Gastrocnemius medialis (tissue), 4 donors: ENCODE results near the gene TFAP2C. TPM values are rescaled to one million over a fixed set of nuclear protein-coding genes. Genes with fewer than 3 reads are reported as not detected.

Source experiments
- ATAC-seq, 2 donors: fragments of 150-250 bp; one replicate each; pipeline ENCODE4 v1.9.1; 2016
- DNase-seq, 2 donors: peaks; one replicate each; pipeline ENCODE4 v3.0.0-alpha.2; 2019
- H3K27ac ChIP-seq, 4 donors: fragments of 200-600 bp; sonication (generic); 1 replicate in 1 of 4; 2 replicates in 3 of 4; pipeline ENCODE4 v1.5.1; 2016 to 2018; ENCODE audit warnings: mild to moderate bottlenecking in 2 of 4, moderate library complexity in 1 of 4
- H3K27me3 ChIP-seq, 3 donors: fragments of 200-600 bp; sonication (generic) in 2 of 3; 1 replicate in 1 of 3; 2 replicates in 2 of 3; pipeline versions ENCODE4 v1.5.1 to v1.6.0; 2016 to 2019; ENCODE audit warnings: mild to moderate bottlenecking in 1 of 3, moderate library complexity in 1 of 3
- H3K36me3 ChIP-seq, 2 donors: fragments of 200-600 bp; sonication (generic) in 1 of 2; one replicate each; pipeline ENCODE4 v1.5.1; 2017 to 2018
- H3K4me1 ChIP-seq, 2 donors: fragments of 200-600 bp; sonication (generic) in 1 of 2; one replicate each; pipeline ENCODE4 v1.5.1; 2016 to 2017; ENCODE audit warnings: mild to moderate bottlenecking in 2 of 2
- H3K4me3 ChIP-seq, 4 donors: fragments of 200-600 bp; sonication (generic) in 3 of 4; 1 replicate in 1 of 4; 2 replicates in 3 of 4; pipeline ENCODE4 v1.5.1; 2016 to 2019; ENCODE audit warnings: mild to moderate bottlenecking in 2 of 4
- H3K9me3 ChIP-seq, 3 donors: fragments of 200-600 bp; sonication (generic) in 2 of 3; 1 replicate in 1 of 3; 2 replicates in 2 of 3; pipeline ENCODE4 v1.5.1; 2016 to 2019
- CTCF ChIP-seq, 5 experiments: fragments of 450-650 bp in 3 of 5; fragments of 200-600 bp in 2 of 5; sonication (generic) in 2 of 5; IDR thresholded peaks in 4 of 5; conservative IDR thresholded peaks in 1 of 5; 1 replicate in 4 of 5; 2 replicates in 1 of 5; pipeline ENCODE4 v1.5.1; 2016 to 2019; ENCODE audit warnings: antibody characterized with exemption in 5 of 5, mild to moderate bottlenecking in 3 of 5, moderate library complexity in 3 of 5
- POLR2A ChIP-seq, 2 donors: fragments of 450-650 bp; IDR thresholded peaks; one replicate each; pipeline ENCODE4 v1.6.1; 2017; ENCODE audit warnings: antibody characterized with exemption in 2 of 2, mild to moderate bottlenecking in 2 of 2, moderate library complexity in 2 of 2
- in situ Hi-C, 4 donors: fragments of 200-750 bp; cut with MboI; loops; one replicate each; pipeline versions ENCODE4 v1.15.0 to v1.8.0; 2017; ENCODE audit warnings: low sequenced_read_pairs in 4 of 4
- intact Hi-C: fragments of 100-400 bp; cut with DNase I; formaldehyde crosslinking; loops from one replicate; pipeline ENCODE4 v1.15.1; 2023; ENCODE audit warnings: low total_unique reads
- total RNA-seq, 4 donors: library from RNA; depleted of rRNA; stranded (reverse); fragments of >200 nt; gene quantifications; one replicate each; pipeline versions ENCODE4 v1.1.0 to v1.2.3, GENCODE V29; 2016

Gene TFAP2C
- total RNA-seq, 4 donors from 2014 or later = 0.11 to 0.13 TPM; not detected in 2

DNA sequence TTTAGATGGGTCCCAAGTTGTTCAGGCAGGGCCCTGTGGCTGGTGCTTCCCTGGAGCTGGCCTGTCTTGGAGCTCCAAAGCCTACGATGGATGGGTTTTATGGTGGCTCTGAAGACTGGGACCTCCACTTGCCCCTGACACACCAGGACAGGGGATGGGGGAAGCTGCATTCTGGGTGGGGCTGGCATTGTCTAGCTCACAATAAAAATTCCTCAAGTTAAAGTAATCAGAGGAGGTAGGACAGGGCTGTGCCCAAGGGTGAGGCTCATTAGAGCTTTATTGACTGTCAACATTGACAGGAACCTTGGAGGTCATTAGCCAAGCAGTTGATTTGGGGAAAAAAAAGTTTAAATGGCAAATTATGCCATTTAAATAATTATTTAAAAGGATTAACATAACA is 35.7 kb downstream of the TFAP2C start:
- no peaks in the 10 kb centered on the region for H3K27me3 ChIP-seq
- no peak for DNase-seq
- H3K4me1 ChIP-seq = no peaks in the 10 kb centered on the region
- H3K4me3 ChIP-seq = no peak overlapping the region
- in situ Hi-C loops (no loop called here), intact Hi-C loops (no loop called here)
- no peaks in the 10 kb centered on the region for H3K36me3 ChIP-seq
- TF ChIP-seq CTCF (IDR thresholded peaks at IDR 0.05 in 4 of 5, conservative IDR thresholded peaks at IDR 0.05 in 1 of 5) (no peak), POLR2A (IDR thresholded peaks at IDR 0.05) (no peak)
- H3K9me3 ChIP-seq = no peaks in the 10 kb centered on the region
- ATAC-seq = no peak
- no peak overlapping the region for H3K27ac ChIP-seq

DNA sequence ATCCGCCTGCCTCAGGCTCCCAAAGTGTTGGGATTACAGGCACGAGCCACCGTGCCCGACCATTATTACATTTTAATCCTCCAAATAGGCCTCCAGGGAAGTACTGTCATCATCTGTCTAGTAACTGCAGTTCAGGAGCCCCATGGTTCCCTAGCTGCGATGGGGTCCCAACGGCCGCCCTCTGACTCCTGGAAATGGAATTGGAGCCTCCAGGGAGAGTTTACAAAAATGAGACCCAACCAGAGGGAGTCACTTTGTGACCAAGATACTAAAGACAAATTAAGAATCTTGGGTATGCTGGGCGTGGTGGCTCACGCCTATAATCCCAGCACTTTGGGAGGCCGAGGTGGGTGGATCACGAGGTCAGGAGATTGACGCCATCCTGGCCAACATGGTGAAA is 36.7 kb downstream of the TFAP2C start:
- Histone ChIP-seq H3K4me1 (no peaks in the 10 kb centered on the region), H3K36me3 (no peaks in the 10 kb centered on the region), H3K9me3 (no peaks in the 10 kb centered on the region), H3K27ac (no peak overlapping the region), H3K27me3 (no peaks in the 10 kb centered on the region), H3K4me3 (no peak overlapping the region)
- no peak for ATAC-seq
- intact Hi-C loops = no loop called here
- TF ChIP-seq POLR2A (IDR thresholded peaks at IDR 0.05) (no peak), CTCF (IDR thresholded peaks at IDR 0.05 in 4 of 5, conservative IDR thresholded peaks at IDR 0.05 in 1 of 5) (no peak)
- in situ Hi-C loops = no loop called here
- no peak for DNase-seq

DNA sequence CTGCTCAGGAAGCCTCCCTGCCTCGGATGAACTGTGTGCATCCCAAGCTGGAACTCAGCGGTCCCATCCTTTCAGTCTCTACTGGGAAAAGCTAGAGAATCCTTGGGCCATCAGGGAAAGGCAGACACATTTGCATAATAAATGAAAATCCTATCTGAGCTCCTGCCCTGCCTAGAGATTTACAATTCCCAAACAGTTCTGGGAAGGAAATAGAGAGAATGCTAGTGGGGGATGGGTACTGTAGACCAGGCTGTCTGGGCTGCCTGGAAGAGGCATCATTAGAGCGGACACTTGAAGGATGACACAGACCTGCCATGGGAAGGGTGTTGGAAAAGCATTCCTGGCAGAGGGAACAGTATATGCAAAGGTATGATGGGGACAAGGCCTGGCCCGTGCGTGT is 44.3 kb downstream of the TFAP2C start:
- no peaks in the 10 kb centered on the region for H3K4me1 ChIP-seq
- intact Hi-C loops = no loop called here
- H3K27ac ChIP-seq = no peak overlapping the region
- DNase-seq (no peak), ATAC-seq (no peak)
- in situ Hi-C loops = no loop called here
- H3K4me3 ChIP-seq = no peak overlapping the region
- H3K27me3 ChIP-seq = no peaks in the 10 kb centered on the region
- no peak for TF ChIP-seq POLR2A (IDR thresholded peaks at IDR 0.05)
- TF ChIP-seq CTCF (IDR thresholded peaks at IDR 0.05 in 4 of 5, conservative IDR thresholded peaks at IDR 0.05 in 1 of 5) = no peak
- no peaks in the 10 kb centered on the region for H3K36me3 ChIP-seq
- H3K9me3 ChIP-seq = no peaks in the 10 kb centered on the region

DNA sequence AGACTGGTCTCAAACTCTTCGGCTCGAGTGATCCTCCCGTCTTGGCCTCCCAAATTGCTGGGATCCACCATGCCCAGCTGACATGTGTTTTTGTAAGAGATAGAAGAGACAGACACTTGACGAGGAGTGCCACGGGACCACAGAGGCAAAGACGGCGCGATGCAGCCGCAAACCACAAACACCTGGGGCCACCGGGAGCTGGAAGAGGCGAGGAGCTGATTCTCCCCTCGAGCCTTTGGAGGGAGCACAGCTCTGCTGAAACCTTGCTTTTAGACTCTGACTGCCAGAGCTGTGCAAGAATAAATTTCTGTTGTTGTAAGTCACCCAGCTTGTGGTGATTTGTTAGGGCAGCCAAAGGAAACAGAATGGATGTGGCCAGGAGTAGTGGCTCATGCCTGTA is 46.9 kb downstream of the TFAP2C start:
- intact Hi-C loops (no loop called here), in situ Hi-C loops (no loop called here)
- no peak for TF ChIP-seq POLR2A (IDR thresholded peaks at IDR 0.05)
- no peaks in the 10 kb centered on the region for H3K9me3 ChIP-seq
- DNase-seq (no peak), ATAC-seq (no peak)
- H3K4me3 ChIP-seq = no peak overlapping the region
- no peak overlapping the region for H3K27ac ChIP-seq
- H3K27me3 ChIP-seq = no peaks in the 10 kb centered on the region
- no peaks in the 10 kb centered on the region for H3K4me1 ChIP-seq
- H3K36me3 ChIP-seq = no peaks in the 10 kb centered on the region

DNA sequence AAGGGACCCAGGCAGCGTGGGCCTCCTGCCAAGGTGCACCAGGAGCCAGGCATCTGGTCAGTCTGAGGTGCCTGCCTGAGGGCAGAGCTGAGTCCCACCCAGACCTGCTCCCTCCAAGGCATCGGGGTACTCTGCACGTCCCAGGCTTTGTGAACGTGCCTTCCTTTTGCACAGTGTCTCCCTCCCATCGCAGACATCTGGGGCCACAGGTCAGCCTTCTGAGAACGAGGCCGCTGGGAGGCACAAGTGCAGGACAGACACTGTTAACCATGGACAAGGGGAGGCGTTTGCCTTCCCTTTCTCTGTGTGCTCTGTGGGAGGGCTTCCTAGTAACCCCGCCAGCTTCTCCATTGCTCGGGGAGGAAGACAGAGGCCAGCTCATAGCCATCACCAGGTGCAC is 47.6 kb downstream of the TFAP2C start:
- no peaks in the 10 kb centered on the region for H3K27me3 ChIP-seq
- DNase-seq (no peak), ATAC-seq (no peak)
- intact Hi-C loops (no loop called here), in situ Hi-C loops (no loop called here)
- H3K4me1 ChIP-seq = no peaks in the 10 kb centered on the region
- no peaks in the 10 kb centered on the region for H3K36me3 ChIP-seq
- no peak overlapping the region for H3K27ac ChIP-seq
- H3K4me3 ChIP-seq = no peak overlapping the region
- no peaks in the 10 kb centered on the region for H3K9me3 ChIP-seq
- TF ChIP-seq CTCF (IDR thresholded peaks at IDR 0.05 in 4 of 5, conservative IDR thresholded peaks at IDR 0.05 in 1 of 5) = no peak
- no peak for TF ChIP-seq POLR2A (IDR thresholded peaks at IDR 0.05)
